H9 (cell line): ENCODE measurements around the gene GLCCI1. TPM values are rescaled to one million over a fixed set of nuclear protein-coding genes. Genes with fewer than 3 reads are reported as not detected.

Experiments
- DNase-seq: peaks from one replicate; pipeline ENCODE4 v3.0.0-alpha.2; 2017
- H2AFZ ChIP-seq: one replicate; pipeline ENCODE4 v1.6.1; 2013; ENCODE audit warnings: mild to moderate bottlenecking, low read length, control low read depth, moderate library complexity
- H2AK5ac ChIP-seq: 2 replicates; pipeline ENCODE4 v1.6.1; 2013; ENCODE audit warnings: low read length, control low read depth, mixed read lengths; ENCODE audit not compliant: insufficient read length
- H2BK120ac ChIP-seq: one replicate; pipeline ENCODE4 v1.6.1; 2013; ENCODE audit warnings: low read depth, mild to moderate bottlenecking, low read length, control low read depth, inconsistent platforms; ENCODE audit not compliant: poor library complexity, severe bottlenecking
- H2BK12ac ChIP-seq: 2 replicates; pipeline ENCODE4 v1.6.1; 2013; ENCODE audit warnings: low read length, control low read depth, mixed read lengths, low read depth; ENCODE audit not compliant: insufficient read length
- H2BK15ac ChIP-seq: 2 replicates; pipeline ENCODE4 v1.6.1; 2013; ENCODE audit warnings: low read depth, low read length, control low read depth
- H2BK20ac ChIP-seq: one replicate; pipeline ENCODE4 v1.6.1; 2013; ENCODE audit warnings: low read depth, mild to moderate bottlenecking, low read length, control low read depth, inconsistent platforms; ENCODE audit not compliant: poor library complexity, severe bottlenecking
- H2BK5ac ChIP-seq: 2 replicates; pipeline ENCODE4 v1.6.1; 2013; ENCODE audit warnings: low read length, control low read depth, mixed read lengths; ENCODE audit not compliant: insufficient read length
- H3K14ac ChIP-seq: 2 replicates; pipeline ENCODE4 v1.6.1; 2013; ENCODE audit warnings: low read length, control low read depth; ENCODE audit not compliant: insufficient read depth
- H3K18ac ChIP-seq: 2 replicates; pipeline ENCODE4 v1.6.1; 2013; ENCODE audit warnings: low read depth, mild to moderate bottlenecking, mixed read lengths, low read length, control low read depth; ENCODE audit not compliant: insufficient read length
- H3K23ac ChIP-seq: 2 replicates; pipeline ENCODE4 v1.6.1; 2013; ENCODE audit warnings: low read length, control low read depth, mixed read lengths, low read depth; ENCODE audit not compliant: insufficient read length
- H3K23me2 ChIP-seq: 2 replicates; pipeline ENCODE4 v1.6.1; 2013; ENCODE audit warnings: low read depth, mild to moderate bottlenecking, mixed read lengths, low read length, control low read depth; ENCODE audit not compliant: insufficient read length, poor library complexity, severe bottlenecking
- H3K27ac ChIP-seq: 2 replicates; pipeline ENCODE4 v1.5.1; 2013; ENCODE audit warnings: low read length, control low read depth, mixed read lengths, low read depth; ENCODE audit not compliant: insufficient read length
- H3K27me3 ChIP-seq: 2 replicates; pipeline ENCODE4 v1.6.1; 2013; ENCODE audit warnings: low read length, control low read depth, inconsistent platforms; ENCODE audit not compliant: insufficient read depth
- H3K4ac ChIP-seq: 2 replicates; pipeline ENCODE4 v1.6.1; 2013; ENCODE audit warnings: low read depth, mild to moderate bottlenecking, control low read depth, inconsistent platforms, low read length, moderate library complexity
- H3K4me1 ChIP-seq: 2 replicates; pipeline ENCODE4 v1.6.1; 2013; ENCODE audit warnings: low read length, control low read depth, inconsistent platforms; ENCODE audit not compliant: insufficient read depth
- H3K4me2 ChIP-seq: 2 replicates; pipeline ENCODE4 v1.6.1; 2013; ENCODE audit warnings: low read length, control low read depth, mixed read lengths; ENCODE audit not compliant: insufficient read length, insufficient read depth
- H3K56ac ChIP-seq: 2 replicates; pipeline ENCODE4 v1.6.1; 2013; ENCODE audit warnings: low read depth, mild to moderate bottlenecking, mixed read lengths, low read length, control low read depth; ENCODE audit not compliant: insufficient read length
- H3K79me1 ChIP-seq: 2 replicates; pipeline ENCODE4 v1.6.1; 2013; ENCODE audit warnings: low read depth, mild to moderate bottlenecking, moderate library complexity, low read length, control low read depth, inconsistent platforms; ENCODE audit not compliant: insufficient read depth, poor library complexity, severe bottlenecking
- H3K79me2 ChIP-seq: 2 replicates; pipeline ENCODE4 v1.6.1; 2013; ENCODE audit warnings: low read length, control low read depth, inconsistent platforms; ENCODE audit not compliant: insufficient read depth
- H3K9ac ChIP-seq: 2 replicates; pipeline ENCODE4 v1.6.1; 2013; ENCODE audit warnings: low read length, control low read depth, mixed read lengths; ENCODE audit not compliant: insufficient read length; ENCODE audit errors: extremely low read depth
- H3K9me3 ChIP-seq: one replicate; pipeline ENCODE4 v1.6.1; 2013; ENCODE audit warnings: low read depth, low read length, inconsistent platforms; ENCODE audit not compliant: control insufficient read depth
- H3T11ph ChIP-seq: one replicate; pipeline ENCODE4 v1.6.1; 2013; ENCODE audit warnings: mild to moderate bottlenecking, low read length, control low read depth, inconsistent platforms
- H4K20me1 ChIP-seq: one replicate; pipeline ENCODE4 v1.6.1; 2013; ENCODE audit not compliant: control insufficient read depth, insufficient read length, insufficient read depth
- H4K5ac ChIP-seq: 2 replicates; pipeline ENCODE4 v1.6.1; 2013; ENCODE audit warnings: low read depth, mild to moderate bottlenecking, mixed read lengths, low read length, control low read depth; ENCODE audit not compliant: insufficient read length
- H4K8ac ChIP-seq: replicated peaks from 2 replicates; pipeline ENCODE4 v1.6.1; 2013; ENCODE audit warnings: low read length, control low read depth, mixed read lengths, low read depth; ENCODE audit not compliant: insufficient read length
- H4K91ac ChIP-seq: 2 replicates; pipeline ENCODE4 v1.6.1; 2013; ENCODE audit warnings: low read depth, mild to moderate bottlenecking, moderate library complexity, mixed read lengths, low read length, control low read depth; ENCODE audit not compliant: insufficient read length
- H3K27ac Mint-ChIP-seq, 3 experiments: 2 replicates in 2 of 3; 3 replicates in 1 of 3; pipeline ENCODE4 v1.8.0; 2020 to 2021; ENCODE audit warnings: mixed read lengths in 3 of 3, mild to moderate bottlenecking in 1 of 3, moderate library complexity in 1 of 3
- H3K27me3 Mint-ChIP-seq: 2 replicates; pipeline ENCODE4 v1.8.0; 2021; ENCODE audit warnings: low read depth, mild to moderate bottlenecking, moderate library complexity, mixed read lengths
- H3K36me3 Mint-ChIP-seq, 3 experiments: 2 replicates in 2 of 3; 3 replicates in 1 of 3; pipeline ENCODE4 v1.8.0; 2020 to 2021; ENCODE audit warnings: low read depth in 3 of 3, mixed read lengths in 3 of 3; ENCODE audit not compliant: insufficient read depth in 1 of 3
- H3K4me1 Mint-ChIP-seq, 2 experiments: 2 replicates each; pipeline ENCODE4 v1.8.0; 2020; ENCODE audit warnings: mixed read lengths in 2 of 2
- H3K4me3 Mint-ChIP-seq, 2 experiments: 2 replicates in 1 of 2; 3 replicates in 1 of 2; pipeline ENCODE4 v1.8.0; 2020 to 2021; ENCODE audit warnings: mild to moderate bottlenecking in 2 of 2, mixed read lengths in 2 of 2, moderate library complexity in 1 of 2
- H3K9me3 Mint-ChIP-seq, 2 experiments: 2 replicates in 1 of 2; 3 replicates in 1 of 2; pipeline ENCODE4 v1.8.0; 2020; ENCODE audit warnings: mild to moderate bottlenecking in 2 of 2, mixed read lengths in 2 of 2, moderate library complexity in 1 of 2
- CTCF ChIP-seq: fragments of 200-600 bp; sonication (generic); conservative IDR thresholded peaks from 3 replicates; pipeline ENCODE4 v1.8.0; 2021; ENCODE audit warnings: antibody characterized with exemption, mild to moderate bottlenecking
- WGBS: extraction: QIAGEN DNeasy Blood & Tissue Kit; methylation state at CpG from one replicate; pipeline ENCODE4 v1.1.7; 2013; ENCODE audit warnings: missing lambda C conversion rate, low lambda C conversion rate, mixed read lengths; ENCODE audit not compliant: insufficient read length; ENCODE audit errors: extremely low coverage; 5-methylcytosine and 5-hydroxymethylcytosine counted together
- total RNA-seq: library from RNA; stranded (reverse); gene quantifications from 2 replicates; pipeline ENCODE4 v1.2.1, GENCODE V29; 2021

Gene GLCCI1
- total RNA-seq, 1 experiment from 2014 or later = 19.1 TPM

GRCh38 chr7:8037151-8037550 is 68.6 kb downstream of the GLCCI1 start:
- H2AFZ ChIP-seq = no peak overlapping the region
- no peak overlapping the region for H2BK20ac ChIP-seq
- H3K14ac ChIP-seq = no peak overlapping the region
- no peak overlapping the region for H2BK120ac ChIP-seq
- H3K27me3 ChIP-seq = no peaks in the 10 kb centered on the region
- H3T11ph ChIP-seq = no peak overlapping the region
- H3K9me3 ChIP-seq = no peaks in the 10 kb centered on the region
- H3K27ac ChIP-seq = no peak overlapping the region
- no peak overlapping the region for H4K5ac ChIP-seq
- no peaks in the 10 kb centered on the region for H3K79me2 ChIP-seq
- H3K18ac ChIP-seq = no peak overlapping the region
- no peak overlapping the region for H2BK5ac ChIP-seq
- peak overlapping the region in 1 of 3 experiments; percentile 44; a peak in 1 of 7 replicates for H3K27ac Mint-ChIP-seq
- no peak overlapping the region for H3K4ac ChIP-seq
- H3K4me1 Mint-ChIP-seq = peaks cover 23 to 28% of the 10 kb centered on the region in 2 experiments
- H3K4me2 ChIP-seq = no peak overlapping the region
- H4K8ac ChIP-seq = no peak overlapping the region
- H3K23me2 ChIP-seq = no peaks in the 10 kb centered on the region
- H3K4me3 Mint-ChIP-seq = no peak overlapping the region
- H3K79me1 ChIP-seq = no peaks in the 10 kb centered on the region
- no peak overlapping the region for H2BK15ac ChIP-seq
- no peak overlapping the region for H2BK12ac ChIP-seq
- no peak overlapping the region for H3K23ac ChIP-seq
- no peak for DNase-seq
- no peaks in the 10 kb centered on the region for H3K27me3 Mint-ChIP-seq
- WGBS = no CpG with 5 or more reads among the region's 3 CpGs
- no peaks in the 10 kb centered on the region for H4K20me1 ChIP-seq
- H3K56ac ChIP-seq = no peak overlapping the region
- TF ChIP-seq CTCF = no peak
- no peak overlapping the region for H4K91ac ChIP-seq
- no peak overlapping the region for H3K9ac ChIP-seq
- H2AK5ac ChIP-seq = no peak overlapping the region
- H3K36me3 Mint-ChIP-seq = peaks cover 0 to 13% (median 4%) of the 10 kb centered on the region in 3 experiments; a peak in 4 of 7 replicates
- no peaks in the 10 kb centered on the region for H3K4me1 ChIP-seq
- H3K9me3 Mint-ChIP-seq = peaks cover 0 to 5% of the 10 kb centered on the region in 2 experiments; a peak in 1 of 5 replicates
